GDM1 (cell line): Measurements from ENCODE around the gene CD82.
A peak's percentile ranks its signal among the peaks of the same experiment; 100 is the strongest.
"Not testable (repeated sequence)": the region's sequence is repeated elsewhere in the genome, so short reads cannot be mapped to it uniquely, and the experiment has no call there.

ENCODE experiments used
- DNase-seq: peaks from one replicate; lab custom pipeline; 2025; lab: John Stamatoyannopoulos, UW

The CD82 gene

GRCh38 chr11:44559940-44560300 is 5.5 kb upstream of the CD82 start:
- not testable (repeated sequence) for DNase-seq

DNA sequence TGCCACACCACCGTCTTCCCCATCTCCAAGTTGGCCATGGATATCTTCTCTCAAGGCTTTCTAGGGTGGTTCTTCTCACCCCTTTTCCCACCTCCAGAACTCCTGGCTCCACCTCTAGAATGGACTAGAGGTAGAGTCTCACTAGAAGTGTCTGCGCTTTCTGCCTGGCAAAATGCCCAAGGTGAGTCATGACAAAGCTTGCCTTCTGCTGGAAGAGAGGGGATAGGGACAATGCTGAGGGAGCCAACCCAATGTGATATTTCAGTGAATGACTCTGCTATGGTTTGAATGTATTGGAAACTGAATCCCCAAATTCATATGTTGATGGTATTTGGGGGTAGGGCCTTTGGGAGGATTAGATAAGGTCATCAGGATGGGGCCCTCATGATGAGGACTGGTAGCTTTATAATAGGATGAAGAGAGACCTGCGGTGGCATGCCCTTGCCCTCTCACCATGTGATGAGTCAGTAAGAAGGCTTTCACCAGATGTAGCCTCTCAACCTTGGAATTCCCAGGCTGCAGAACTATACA is 4.1 kb upstream of the CD82 start:
- no peak for DNase-seq

DNA sequence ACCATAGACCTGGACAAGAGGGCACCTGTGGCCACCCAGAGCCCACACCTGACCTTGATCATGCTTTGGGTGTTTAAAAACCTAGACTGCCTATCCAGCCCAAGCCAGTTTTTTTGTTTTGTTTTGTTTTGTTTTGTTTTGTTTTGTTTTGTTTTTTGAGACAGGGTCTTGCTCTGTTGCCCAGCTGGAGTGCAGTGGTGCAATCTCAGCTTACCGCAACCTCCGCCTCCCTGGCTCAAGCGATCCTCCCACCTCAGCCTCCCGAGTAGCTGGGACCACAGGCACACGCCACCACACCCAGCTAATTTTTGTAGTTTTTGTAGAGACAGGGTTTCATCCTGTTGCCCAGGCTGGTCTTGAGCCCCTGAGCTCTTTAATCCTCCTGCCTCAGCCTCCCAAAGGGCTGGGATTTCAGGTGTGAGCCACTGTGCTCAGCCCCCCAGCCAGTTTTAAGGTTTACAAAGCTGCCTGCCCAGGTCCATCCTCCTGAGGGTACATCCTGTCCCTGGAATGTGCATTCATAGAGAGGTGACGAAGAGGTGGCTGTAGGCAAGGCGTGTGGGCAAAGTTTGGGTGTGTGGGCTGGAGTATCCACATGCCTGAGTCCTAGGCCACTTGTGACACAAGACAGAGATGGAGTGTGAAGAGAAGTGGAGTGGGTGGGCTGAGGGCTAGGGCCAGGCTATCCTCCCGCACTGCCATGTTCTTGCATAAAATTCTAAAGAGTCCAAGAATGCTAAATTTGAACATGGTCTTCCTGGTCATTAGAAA is 3.3 kb upstream of the CD82 start:
- DNase-seq: no peak

GRCh38 chr11:44562845-44563460 is 2.5 kb upstream of the CD82 start:
- no peak for DNase-seq

GRCh38 chr11:44563711-44564110 is 1.8 kb upstream of the CD82 start:
- no peak for DNase-seq

GRCh38 chr11:44564166-44564565 is 1.3 kb upstream of the CD82 start:
- no peak for DNase-seq

GRCh38 chr11:44564670-44565210 is 723 bp upstream of the CD82 start:
- no peak for DNase-seq

GRCh38 chr11:44565953-44566949 is 788 bp downstream of the CD82 start:
- DNase-seq: no peak

DNA sequence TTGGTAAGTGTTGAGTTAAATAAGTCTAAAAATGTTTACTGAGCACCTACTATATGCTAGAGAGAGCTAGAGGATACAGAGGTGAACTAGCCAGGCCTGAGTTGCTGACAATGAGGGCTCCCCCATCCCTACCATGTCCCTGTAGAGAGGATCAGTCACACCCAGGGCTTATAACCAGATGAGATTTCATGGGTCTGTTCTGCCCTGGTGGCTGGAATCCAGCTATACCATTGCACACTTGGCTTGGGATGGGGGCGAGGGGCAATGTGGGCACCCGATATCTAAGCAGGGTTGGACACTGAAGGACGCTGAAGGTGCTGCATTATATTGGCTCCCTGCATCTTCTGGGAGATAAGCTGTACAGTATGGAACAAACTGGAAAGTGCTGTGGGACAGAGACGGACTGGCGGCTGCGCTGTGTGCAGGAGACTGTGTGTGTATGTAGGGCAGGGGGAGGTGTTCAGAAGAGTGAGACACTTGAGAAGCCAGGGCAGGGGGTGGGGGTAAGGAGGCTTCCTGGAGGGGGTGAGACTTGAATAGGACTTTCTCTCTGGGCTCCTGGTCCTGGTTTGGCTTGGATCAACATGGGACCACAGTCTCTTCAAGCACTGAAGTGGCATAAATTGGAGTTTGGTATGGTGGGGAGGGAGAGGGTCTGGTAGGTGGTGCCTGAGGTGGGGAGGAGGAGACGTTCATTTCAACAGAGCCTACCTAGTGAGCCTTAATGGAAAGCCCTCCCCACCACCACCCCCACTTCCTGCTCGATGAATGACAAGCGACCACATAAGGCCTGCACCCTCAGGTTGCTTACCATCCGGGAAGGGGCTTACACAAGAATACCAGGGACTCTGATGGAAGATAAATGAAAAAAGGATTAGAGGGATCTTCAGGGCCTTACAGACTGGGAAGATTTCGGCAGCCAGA is 1.8 kb downstream of the CD82 start:
- peak; percentile 3 for DNase-seq

DNA sequence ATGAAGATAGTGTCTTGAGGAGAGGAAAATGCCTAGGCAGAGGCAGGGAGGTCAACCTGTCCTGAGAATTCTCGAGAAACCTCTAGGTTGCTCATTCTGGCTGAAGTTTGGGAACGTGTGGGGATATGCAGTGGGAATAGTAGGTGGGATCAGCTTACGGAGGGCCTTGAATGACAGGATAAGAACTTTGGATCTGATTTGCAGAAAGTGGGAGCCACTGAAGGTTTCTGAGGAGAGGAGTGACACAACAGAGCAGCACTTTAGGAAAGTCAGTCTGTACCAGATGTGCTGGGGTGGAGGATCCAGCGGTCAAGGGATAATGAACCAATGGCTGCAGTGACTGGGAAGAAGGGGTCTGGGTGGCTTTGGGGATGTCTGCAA is 2.4 kb downstream of the CD82 start:
- no peak for DNase-seq

- no peak for DNase-seq
These were observed 2.8 kb downstream of the CD82 start for GRCh38 chr11:44568331-44568657.

DNA sequence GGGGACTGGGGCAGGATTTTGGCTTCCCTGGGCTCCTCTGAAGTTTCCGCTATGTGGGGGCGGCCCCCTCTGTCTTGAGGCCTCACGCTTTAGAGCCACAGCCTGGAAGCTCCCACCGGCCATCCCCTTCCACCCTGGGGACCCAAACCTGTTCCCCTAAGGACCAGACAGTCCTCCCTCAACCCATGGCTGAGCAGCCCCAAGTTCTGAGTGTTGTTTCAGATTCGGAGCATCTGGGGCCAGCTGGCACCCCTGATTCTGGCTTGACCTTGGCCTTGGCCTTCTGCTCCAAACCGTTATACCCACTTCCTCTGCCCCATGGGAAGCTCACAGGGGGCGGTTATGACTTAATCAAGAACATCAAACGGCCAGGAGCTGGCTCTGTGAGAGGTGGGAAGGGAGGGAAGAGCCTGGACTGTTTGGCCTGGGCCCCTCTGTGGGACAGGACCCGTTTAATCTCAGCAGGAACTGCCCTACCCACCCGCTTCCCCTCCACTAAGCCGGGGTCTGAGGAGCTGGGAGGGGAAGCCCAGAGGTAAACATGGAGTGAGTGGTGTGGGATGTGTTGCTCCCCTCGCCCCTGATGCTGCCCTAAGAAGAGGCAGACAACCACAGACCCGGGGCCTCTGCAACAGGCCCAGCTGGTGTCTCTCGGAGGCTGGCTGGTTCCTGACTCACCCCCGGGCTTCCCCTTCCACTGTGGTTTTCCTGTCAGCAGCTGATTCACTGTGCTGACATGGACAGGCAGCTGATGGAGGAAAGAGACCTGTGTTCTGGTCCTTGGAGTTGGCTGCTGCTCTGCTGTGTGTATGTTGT is 3.4 kb downstream of the CD82 start:
- DNase-seq: peak; percentile 89

GRCh38 chr11:44570411-44571155 is 5.1 kb downstream of the CD82 start:
- no peak for DNase-seq

GRCh38 chr11:44571871-44572270 is 6.4 kb downstream of the CD82 start:
- peak; percentile 51 for DNase-seq

DNA sequence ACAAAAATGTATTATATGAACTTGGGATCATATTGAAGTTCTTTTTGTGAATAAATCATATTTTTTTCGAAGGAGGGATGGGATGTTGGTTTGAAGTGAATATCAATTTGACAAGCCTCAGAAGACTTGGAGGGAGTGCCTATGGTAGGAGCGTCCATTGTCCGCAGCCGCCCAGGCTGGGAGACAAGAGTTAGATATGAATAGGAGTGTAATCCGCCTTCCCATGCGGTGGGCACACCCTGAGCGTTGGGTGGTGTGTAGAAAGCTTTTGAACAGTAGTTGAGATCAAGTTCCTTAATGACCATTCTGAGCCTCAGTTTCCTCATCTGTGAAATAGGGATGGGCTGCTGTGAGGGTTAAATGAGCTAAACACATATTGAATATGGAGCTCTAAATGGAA is 7.0 kb downstream of the CD82 start:
- no peak for DNase-seq

- no peak for DNase-seq
These were observed 7.4 kb downstream of the CD82 start for GRCh38 chr11:44572884-44573283.

- DNase-seq: no peak
These were observed 7.9 kb downstream of the CD82 start for GRCh38 chr11:44573333-44573732.

DNA sequence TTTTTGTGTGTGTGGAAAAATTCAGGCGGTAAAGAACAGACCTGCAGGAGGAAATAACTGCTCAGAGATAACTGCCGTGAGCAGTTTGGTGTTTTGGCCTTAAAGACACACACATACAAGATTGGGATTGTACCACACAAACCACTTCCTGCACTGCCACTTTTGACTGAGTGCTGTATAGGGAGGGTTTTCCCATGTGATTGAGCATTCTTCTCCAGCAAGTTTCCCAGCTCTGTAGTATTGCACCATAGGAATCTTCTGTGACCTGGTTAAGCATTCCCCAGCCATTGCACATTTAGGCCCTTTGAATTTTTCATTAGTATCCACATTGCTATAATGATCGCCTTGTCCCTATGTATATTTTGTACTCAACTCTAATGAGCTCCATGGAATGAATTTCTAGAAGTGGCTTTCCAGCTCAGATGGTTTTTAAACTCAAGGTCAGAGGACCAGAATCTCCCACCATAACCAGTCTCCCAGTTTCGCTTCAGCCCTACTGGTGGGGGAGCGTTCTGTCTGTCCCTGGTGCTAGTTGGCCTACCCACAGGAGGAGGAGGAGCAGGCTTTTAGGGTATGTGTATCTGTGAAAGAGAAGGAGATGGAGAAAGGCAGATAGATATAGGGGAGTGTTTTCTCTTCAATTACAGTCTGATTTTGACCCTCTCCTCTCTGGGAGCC is 9.3 kb downstream of the CD82 start:
- peak; percentile 77 for DNase-seq

GRCh38 chr11:44575288-44575672 is 9.8 kb downstream of the CD82 start:
- no peak for DNase-seq
